IMR-90 (cell line): ENCODE data around the gene MTPN. TPM values are rescaled to one million over a fixed set of nuclear protein-coding genes. Genes with fewer than 3 reads are reported as not detected.

Source experiments
- ATAC-seq: fragments of 200-7000 bp; cut with Tn5 transposase; 2 replicates; pipeline ENCODE4 v1.9.1; 2020; ENCODE audit warnings: low read depth, mild to moderate bottlenecking, moderate library complexity
- BruUV-seq: library from RNA; stranded (reverse); fragments of 400-500 nt; replicated peaks from 2 replicates; lab custom pipeline; 2021; lab: Mats Ljungman, UMichigan
- CTCF ChIA-PET: fragments of 300-600 bp; formaldehyde crosslinking; extraction: SDS; loops from one replicate; lab custom pipeline; 2021; ENCODE audit warnings: antibody characterized with exemption; lab: Yijun Ruan, JAX
- POLR2A ChIA-PET: fragments of 300-600 bp; sonication (Branson Sonifier 250); formaldehyde crosslinking; loops from one replicate; lab custom pipeline; 2022; ENCODE audit warnings: antibody characterized with exemption; ENCODE audit not compliant: unreplicated experiment; lab: Charles Lee
- DNase-seq: peaks from one replicate; pipeline ENCODE4 v3.0.0; 2013
- H2AFZ ChIP-seq: replicated peaks from 2 replicates; pipeline ENCODE3; 2013; ENCODE audit warnings: low read length, mild to moderate bottlenecking; ENCODE audit not compliant: poor library complexity
- H2AK5ac ChIP-seq: 2 replicates; pipeline ENCODE4 v1.6.1; 2013; ENCODE audit warnings: low read depth, low read length, inconsistent platforms
- H2AK9ac ChIP-seq: replicated peaks from 2 replicates; pipeline ENCODE3; 2013; ENCODE audit warnings: mild to moderate bottlenecking, low read depth, low read length, moderate library complexity; ENCODE audit not compliant: poor library complexity
- H2BK120ac ChIP-seq: 2 replicates; pipeline ENCODE4 v1.6.1; 2013; ENCODE audit warnings: low read depth, low read length, inconsistent platforms
- H2BK15ac ChIP-seq: 3 replicates; pipeline ENCODE4 v1.6.1; 2013; ENCODE audit warnings: low read depth, low read length, inconsistent platforms
- H2BK20ac ChIP-seq: 2 replicates; pipeline ENCODE4 v1.6.1; 2013; ENCODE audit warnings: low read depth, mild to moderate bottlenecking, inconsistent platforms, low read length, moderate library complexity
- H2BK5ac ChIP-seq: 2 replicates; pipeline ENCODE4 v1.6.1; 2013; ENCODE audit warnings: mild to moderate bottlenecking, low read depth, low read length, inconsistent platforms; ENCODE audit not compliant: poor library complexity, severe bottlenecking
- H3K14ac ChIP-seq: replicated peaks from 2 replicates; pipeline ENCODE4 v1.6.1; 2013; ENCODE audit warnings: low read depth, low read length, inconsistent platforms
- H3K18ac ChIP-seq: 2 replicates; pipeline ENCODE4 v1.6.1; 2013; ENCODE audit warnings: low read depth, low read length, control low read depth
- H3K23ac ChIP-seq: 2 replicates; pipeline ENCODE4 v1.6.1; 2013; ENCODE audit warnings: low read depth, low read length, inconsistent platforms
- H3K27ac ChIP-seq: 2 replicates; pipeline ENCODE4 v1.5.1; 2013; ENCODE audit warnings: mild to moderate bottlenecking, control low read depth, low read length; ENCODE audit not compliant: insufficient read depth
- H3K27me3 ChIP-seq: 2 replicates; pipeline ENCODE4 v1.6.1; 2013; ENCODE audit warnings: low read length; ENCODE audit not compliant: control insufficient read depth, insufficient read depth
- H3K36me3 ChIP-seq: 2 replicates; pipeline ENCODE4 v1.6.1; 2013; ENCODE audit warnings: low read length, mixed read lengths; ENCODE audit not compliant: control insufficient read depth, insufficient read depth
- H3K4ac ChIP-seq: 2 replicates; pipeline ENCODE4 v1.6.1; 2013; ENCODE audit warnings: low read depth, low read length, inconsistent platforms
- H3K4me1 ChIP-seq: 2 replicates; pipeline ENCODE4 v1.6.1; 2013; ENCODE audit warnings: low read length, mixed read lengths; ENCODE audit not compliant: control insufficient read depth, insufficient read depth
- H3K4me2 ChIP-seq: 2 replicates; pipeline ENCODE4 v1.6.1; 2013; ENCODE audit warnings: low read depth, mild to moderate bottlenecking, control low read depth, low read length, moderate library complexity
- H3K4me3 ChIP-seq: 2 replicates; pipeline ENCODE4 v1.5.1; 2013; ENCODE audit warnings: low read depth, mild to moderate bottlenecking, control low read depth, low read length, moderate library complexity; ENCODE audit not compliant: insufficient read depth
- H3K56ac ChIP-seq: 2 replicates; pipeline ENCODE4 v1.6.1; 2013; ENCODE audit warnings: low read length, inconsistent platforms; ENCODE audit not compliant: insufficient read depth; ENCODE audit errors: extremely low read depth
- H3K79me1 ChIP-seq, 2 experiments: 2 replicates each; pipeline ENCODE4 v1.6.1; 2013; ENCODE audit warnings: low read length in 2 of 2, inconsistent platforms in 1 of 2, low read depth in 1 of 2
- H3K9ac ChIP-seq: 2 replicates; pipeline ENCODE4 v1.6.1; 2013; ENCODE audit warnings: low read depth, low read length, control low read depth
- H3K9me1 ChIP-seq: 2 replicates; pipeline ENCODE4 v1.6.1; 2013; ENCODE audit warnings: low read length, inconsistent platforms; ENCODE audit not compliant: insufficient read depth
- H3K9me3 ChIP-seq: 2 replicates; pipeline ENCODE4 v1.6.1; 2013; ENCODE audit warnings: low read length; ENCODE audit not compliant: control insufficient read depth, insufficient read depth
- H4K20me1 ChIP-seq: 2 replicates; pipeline ENCODE4 v1.6.1; 2013; ENCODE audit warnings: low read length, inconsistent platforms; ENCODE audit not compliant: insufficient read depth
- H4K5ac ChIP-seq: 2 replicates; pipeline ENCODE4 v1.6.1; 2013; ENCODE audit warnings: mild to moderate bottlenecking, low read depth, low read length, control low read depth
- H4K8ac ChIP-seq, 2 experiments: 2 replicates each; pipeline ENCODE4 v1.6.1; 2013; ENCODE audit warnings: low read depth in 2 of 2, low read length in 2 of 2, control low read depth in 1 of 2, inconsistent platforms in 1 of 2
- H4K91ac ChIP-seq: 2 replicates; pipeline ENCODE4 v1.6.1; 2013; ENCODE audit warnings: low read depth, low read length, inconsistent platforms; ENCODE audit not compliant: insufficient read depth
- BHLHE40 ChIP-seq: fragments of 150-350 bp; IDR thresholded peaks from 2 replicates; pipeline ENCODE4 v1.6.1; 2016; ENCODE audit warnings: mild to moderate bottlenecking, low read depth, low read length
- CEBPB ChIP-seq: IDR thresholded peaks from 2 replicates; pipeline ENCODE4 v1.6.1; 2012; ENCODE audit warnings: low read depth, low read length, improper control_type of control experiment
- CHD1 ChIP-seq: IDR thresholded peaks from 2 replicates; pipeline ENCODE4 v1.6.1; 2012; ENCODE audit warnings: low read depth, low read length, improper control_type of control experiment
- FOS ChIP-seq: fragments of 150-350 bp; IDR thresholded peaks from 2 replicates; pipeline ENCODE4 v1.6.1; 2016; ENCODE audit warnings: low read depth, low read length
- MAFK ChIP-seq: IDR thresholded peaks from 2 replicates; pipeline ENCODE4 v1.6.1; 2012; ENCODE audit warnings: low read depth, low read length, improper control_type of control experiment
- MAZ ChIP-seq: IDR thresholded peaks from 2 replicates; pipeline ENCODE4 v1.6.1; 2012; ENCODE audit warnings: low read depth, mild to moderate bottlenecking, low read length, improper control_type of control experiment, moderate library complexity, borderline replicate concordance
- MXI1 ChIP-seq: IDR thresholded peaks from 2 replicates; pipeline ENCODE4 v1.6.1; 2012; ENCODE audit warnings: low read depth, mild to moderate bottlenecking, low read length, moderate library complexity, borderline replicate concordance
- NFE2L2 ChIP-seq: fragments of 150-350 bp; IDR thresholded peaks from 2 replicates; pipeline ENCODE4 v1.6.1; 2016; ENCODE audit warnings: low read depth, mild to moderate bottlenecking, low read length
- POLR2A ChIP-seq: IDR thresholded peaks from 2 replicates; pipeline ENCODE4 v1.6.1; 2012; ENCODE audit warnings: mild to moderate bottlenecking, low read depth, low read length
- RAD21 ChIP-seq: IDR thresholded peaks from 2 replicates; pipeline ENCODE4 v1.6.1; 2012; ENCODE audit warnings: low read length, improper control_type of control experiment
- RCOR1 ChIP-seq: IDR thresholded peaks from 2 replicates; pipeline ENCODE4 v1.6.1; 2012; ENCODE audit warnings: mild to moderate bottlenecking, low read length, improper control_type of control experiment; ENCODE audit not compliant: insufficient replicate concordance
- RFX5 ChIP-seq: IDR thresholded peaks from 2 replicates; pipeline ENCODE4 v1.8.0; 2012; ENCODE audit warnings: low read depth, mild to moderate bottlenecking, low read length, moderate library complexity
- SMC3 ChIP-seq: fragments of 150-350 bp; IDR thresholded peaks from 2 replicates; pipeline ENCODE4 v1.6.1; 2016; ENCODE audit warnings: low read depth, mild to moderate bottlenecking, antibody characterized with exemption, low read length, moderate library complexity
- WGBS, 2 experiments: methylation state at CpG; one replicate each; pipeline versions ENCODE4 v1.1.5 to v1.1.7; 2013; ENCODE audit warnings: missing lambda C conversion rate in 2 of 2; ENCODE audit not compliant: insufficient read length in 1 of 2; ENCODE audit errors: extremely low coverage in 2 of 2; 5-methylcytosine and 5-hydroxymethylcytosine counted together
- dilution Hi-C: fragments of 300-500 bp; cut with HindIII; formaldehyde crosslinking; loops from one replicate; pipeline ENCODE4 v1.14.3; 2018; ENCODE audit warnings: low sequenced_read_pairs; ENCODE audit not compliant: unreplicated experiment
- in situ Hi-C: fragments of 300-500 bp; cut with MboI; formaldehyde crosslinking; loops from 3 replicates; pipeline ENCODE4 v1.14.3; 2019; ENCODE audit warnings: low sequenced_read_pairs, inconsistent platforms, mixed read lengths
- intact Hi-C: fragments of 100-400 bp; cut with micrococcal nuclease; formaldehyde crosslinking; loops from 2 replicates; pipeline ENCODE4 v1.10.0; 2022
- polyA plus RNA-seq, 3 experiments: library from polyadenylated mRNA; depleted of rRNA; stranded (reverse); fragments of >200 nt; gene quantifications; 2 replicates each; pipeline ENCODE4 v1.2.3, GENCODE V29; 2012; ENCODE audit warnings: low replicate concordance in 1 of 3
- total RNA-seq: library from RNA; depleted of rRNA; stranded (reverse); fragments of >200 nt; gene quantifications from 2 replicates; pipeline ENCODE4 v1.2.3, GENCODE V29; 2012
- TF ChIP-seq, protein P1 (sequence below): fragments of 150-350 bp; IDR thresholded peaks from 2 replicates; pipeline ENCODE4 v1.6.1; 2016; ENCODE audit warnings: low read depth, mild to moderate bottlenecking, low read length, moderate library complexity, borderline replicate concordance
- TF ChIP-seq, protein P2 (sequence below): conservative IDR thresholded peaks from 2 replicates; pipeline ENCODE4 v1.5.1; 2012; ENCODE audit warnings: mild to moderate bottlenecking, low read depth, low read length, improper control_type of control experiment
- TF ChIP-seq, protein P3 (sequence below): fragments of 150-350 bp; IDR thresholded peaks from 2 replicates; pipeline ENCODE4 v1.6.1; 2017; ENCODE audit warnings: mild to moderate bottlenecking, antibody characterized with exemption, low read length, low read depth

MTPN gene
- total and polyA plus RNA-seq, 2 of the 4 experiments (the other 2 are of a cell fraction): 58.8 to 94.4 TPM

DNA sequence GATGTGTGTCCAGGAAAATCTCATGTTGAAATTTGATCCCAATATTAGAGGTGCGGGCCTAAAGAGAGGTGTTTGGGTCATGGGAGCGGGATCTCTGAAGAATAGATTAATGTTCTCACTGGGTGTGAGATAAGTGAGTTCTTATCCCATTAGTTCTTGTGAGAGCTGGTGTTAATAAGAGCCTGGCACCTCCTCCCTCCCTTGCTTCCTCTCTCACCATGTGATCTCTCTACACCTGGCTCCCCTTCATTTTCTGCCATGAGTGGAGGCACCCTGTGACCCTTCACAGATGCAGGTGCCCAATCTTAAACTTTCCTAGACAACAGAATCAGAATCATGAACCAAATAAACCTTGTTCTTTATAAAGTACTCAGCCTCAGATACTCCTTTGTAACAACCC lies 19.5 kb downstream of the MTPN start:
- peaks cover 2% of the 10 kb centered on the region for H3K36me3 ChIP-seq
- no peak overlapping the region for H3K27ac ChIP-seq
- no peak overlapping the region for H2BK5ac ChIP-seq
- no peak overlapping the region for H3K23ac ChIP-seq
- no peak overlapping the region for H2AK5ac ChIP-seq
- no peak overlapping the region for H2AK9ac ChIP-seq
- ChIA-PET POLR2A (no interaction called here), CTCF (no interaction called here)
- ATAC-seq (no peak), DNase-seq (no peak)
- H4K8ac ChIP-seq: no peak overlapping the region
- no peak overlapping the region for H2BK120ac ChIP-seq
- no peak overlapping the region for H2BK20ac ChIP-seq
- H4K91ac ChIP-seq: no peak overlapping the region
- no peak overlapping the region for H3K14ac ChIP-seq
- dilution Hi-C loops (no loop called here), intact Hi-C loops (no loop called here), in situ Hi-C loops (no loop called here)
- H2BK15ac ChIP-seq: no peak overlapping the region
- H4K5ac ChIP-seq: no peak overlapping the region
- H3K9ac ChIP-seq: no peak overlapping the region
- no peaks in the 10 kb centered on the region for H3K9me3 ChIP-seq
- H3K4me1 ChIP-seq: no peaks in the 10 kb centered on the region
- H3K4me2 ChIP-seq: no peak overlapping the region
- no peak overlapping the region for H3K4me3 ChIP-seq
- H3K79me1 ChIP-seq: peaks cover 12 to 42% of the 10 kb centered on the region in 2 experiments; a peak in 3 of 4 replicates
- no peak overlapping the region for H3K56ac ChIP-seq
- H3K9me1 ChIP-seq: no peaks in the 10 kb centered on the region; the same call in 1 of the 2 replicates
- no CpG with 5 or more reads among the region's 2 CpGs for WGBS, 2 experiments
- BruUV-seq: no TSS peak
- no peak overlapping the region for H2AFZ ChIP-seq
- no peaks in the 10 kb centered on the region for H3K27me3 ChIP-seq
- no peak overlapping the region for H3K18ac ChIP-seq
- TF ChIP-seq BHLHE40 (no peak), CEBPB (no peak), NFE2L2 (no peak), POLR2A (no peak), MAZ (no peak), RCOR1 (no peak), MAFK (no peak), FOS (no peak), SMC3 (no peak), RAD21 (no peak), CHD1 (no peak), RFX5 (no peak), MXI1 (no peak)
- TF ChIP-seq, protein P1, sequence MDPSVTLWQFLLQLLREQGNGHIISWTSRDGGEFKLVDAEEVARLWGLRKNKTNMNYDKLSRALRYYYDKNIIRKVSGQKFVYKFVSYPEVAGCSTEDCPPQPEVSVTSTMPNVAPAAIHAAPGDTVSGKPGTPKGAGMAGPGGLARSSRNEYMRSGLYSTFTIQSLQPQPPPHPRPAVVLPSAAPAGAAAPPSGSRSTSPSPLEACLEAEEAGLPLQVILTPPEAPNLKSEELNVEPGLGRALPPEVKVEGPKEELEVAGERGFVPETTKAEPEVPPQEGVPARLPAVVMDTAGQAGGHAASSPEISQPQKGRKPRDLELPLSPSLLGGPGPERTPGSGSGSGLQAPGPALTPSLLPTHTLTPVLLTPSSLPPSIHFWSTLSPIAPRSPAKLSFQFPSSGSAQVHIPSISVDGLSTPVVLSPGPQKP: no peak
- TF ChIP-seq, protein P2, sequence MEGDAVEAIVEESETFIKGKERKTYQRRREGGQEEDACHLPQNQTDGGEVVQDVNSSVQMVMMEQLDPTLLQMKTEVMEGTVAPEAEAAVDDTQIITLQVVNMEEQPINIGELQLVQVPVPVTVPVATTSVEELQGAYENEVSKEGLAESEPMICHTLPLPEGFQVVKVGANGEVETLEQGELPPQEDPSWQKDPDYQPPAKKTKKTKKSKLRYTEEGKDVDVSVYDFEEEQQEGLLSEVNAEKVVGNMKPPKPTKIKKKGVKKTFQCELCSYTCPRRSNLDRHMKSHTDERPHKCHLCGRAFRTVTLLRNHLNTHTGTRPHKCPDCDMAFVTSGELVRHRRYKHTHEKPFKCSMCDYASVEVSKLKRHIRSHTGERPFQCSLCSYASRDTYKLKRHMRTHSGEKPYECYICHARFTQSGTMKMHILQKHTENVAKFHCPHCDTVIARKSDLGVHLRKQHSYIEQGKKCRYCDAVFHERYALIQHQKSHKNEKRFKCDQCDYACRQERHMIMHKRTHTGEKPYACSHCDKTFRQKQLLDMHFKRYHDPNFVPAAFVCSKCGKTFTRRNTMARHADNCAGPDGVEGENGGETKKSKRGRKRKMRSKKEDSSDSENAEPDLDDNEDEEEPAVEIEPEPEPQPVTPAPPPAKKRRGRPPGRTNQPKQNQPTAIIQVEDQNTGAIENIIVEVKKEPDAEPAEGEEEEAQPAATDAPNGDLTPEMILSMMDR: no peak
- TF ChIP-seq, protein P3, sequence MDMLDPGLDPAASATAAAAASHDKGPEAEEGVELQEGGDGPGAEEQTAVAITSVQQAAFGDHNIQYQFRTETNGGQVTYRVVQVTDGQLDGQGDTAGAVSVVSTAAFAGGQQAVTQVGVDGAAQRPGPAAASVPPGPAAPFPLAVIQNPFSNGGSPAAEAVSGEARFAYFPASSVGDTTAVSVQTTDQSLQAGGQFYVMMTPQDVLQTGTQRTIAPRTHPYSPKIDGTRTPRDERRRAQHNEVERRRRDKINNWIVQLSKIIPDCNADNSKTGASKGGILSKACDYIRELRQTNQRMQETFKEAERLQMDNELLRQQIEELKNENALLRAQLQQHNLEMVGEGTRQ: no peak
- H3K4ac ChIP-seq: no peak overlapping the region
- peaks cover 34% of the 10 kb centered on the region for H4K20me1 ChIP-seq
